ENCODE data around the gene GRID1. TPM values are rescaled to one million over a fixed set of nuclear protein-coding genes. Genes with fewer than 3 reads are reported as not detected.

GRID1 gene
- total RNA-seq, 4 donors from 2014 or later: 0.40 to 1.9 (median 1.00) TPM

DNA sequence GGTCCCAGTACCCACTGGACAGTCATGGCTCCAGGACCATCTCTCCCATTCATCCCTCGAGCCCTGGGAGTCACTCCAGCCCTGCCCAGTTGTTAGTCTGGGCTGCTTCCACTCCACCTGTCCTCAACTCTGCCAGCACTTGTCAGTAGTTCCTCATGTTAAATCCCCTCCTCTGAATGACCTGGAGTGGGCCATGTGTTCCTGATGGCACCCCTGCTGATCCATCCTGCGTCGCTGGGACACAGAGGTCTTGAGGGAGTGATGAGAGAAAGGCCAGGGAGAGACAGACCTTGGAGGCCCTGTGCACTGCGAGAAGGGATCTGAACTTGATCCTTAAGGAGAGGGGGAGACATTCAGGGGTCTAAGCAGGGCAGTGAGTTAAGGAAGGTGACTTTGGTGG lies 174.9 kb downstream of the GRID1 start:
- WGBS, 2 donors (ENCODE audit: low coverage in 1 of 2): 40 to 72% methylated on average over 1 to 4 of the region's 4 CpGs
- intact Hi-C loops (cut with DNase I; ENCODE audit: low total_unique reads) (no loop called here), in situ Hi-C loops (cut with MboI; ENCODE audit: low pct_ligation_motif_present in 1 of 4, low pct_unique_long_range_greater_than_20kb in 1 of 4, low sequenced_read_pairs in 3 of 4) (no loop called here)

DNA sequence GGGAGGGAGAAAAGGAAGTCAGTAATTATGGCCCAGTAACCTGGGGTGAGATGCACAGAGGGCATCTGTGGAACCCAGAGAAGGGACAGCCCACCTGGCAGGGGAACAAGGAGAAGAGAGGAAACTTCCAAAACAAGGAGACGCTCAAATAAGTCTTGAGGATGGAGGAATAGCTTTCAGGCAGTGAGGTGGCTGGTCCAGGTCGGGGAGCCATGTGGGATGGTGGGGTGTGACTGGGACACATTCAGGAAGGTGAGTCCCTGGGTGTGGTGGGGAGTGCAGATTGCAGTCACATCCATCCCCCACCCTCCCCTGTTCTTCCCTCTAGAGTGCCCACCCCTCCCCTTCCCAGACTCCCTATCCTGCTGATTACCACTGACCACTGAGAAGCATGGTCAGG lies 175.4 kb downstream of the GRID1 start:
- Histone ChIP-seq H3K27ac (no peak overlapping the region), H3K4me3 (no peak overlapping the region), H3K36me3 (no peaks in the 10 kb centered on the region), H3K9me3 (no peaks in the 10 kb centered on the region), H3K27me3 (no peaks in the 10 kb centered on the region), H3K4me1 (no peaks in the 10 kb centered on the region)
- 60% methylated on average over 1 to 2 of the region's 2 CpGs for WGBS, 2 donors (ENCODE audit: low coverage in 1 of 2)
- in situ Hi-C loops (cut with MboI; ENCODE audit: low pct_ligation_motif_present in 1 of 4, low pct_unique_long_range_greater_than_20kb in 1 of 4, low sequenced_read_pairs in 3 of 4) (no loop called here), intact Hi-C loops (cut with DNase I; ENCODE audit: low total_unique reads) (no loop called here)
- no peak for TF ChIP-seq EP300 (IDR thresholded peaks at IDR 0.05; ENCODE audit: low read depth)
- TF ChIP-seq, protein P1, sequence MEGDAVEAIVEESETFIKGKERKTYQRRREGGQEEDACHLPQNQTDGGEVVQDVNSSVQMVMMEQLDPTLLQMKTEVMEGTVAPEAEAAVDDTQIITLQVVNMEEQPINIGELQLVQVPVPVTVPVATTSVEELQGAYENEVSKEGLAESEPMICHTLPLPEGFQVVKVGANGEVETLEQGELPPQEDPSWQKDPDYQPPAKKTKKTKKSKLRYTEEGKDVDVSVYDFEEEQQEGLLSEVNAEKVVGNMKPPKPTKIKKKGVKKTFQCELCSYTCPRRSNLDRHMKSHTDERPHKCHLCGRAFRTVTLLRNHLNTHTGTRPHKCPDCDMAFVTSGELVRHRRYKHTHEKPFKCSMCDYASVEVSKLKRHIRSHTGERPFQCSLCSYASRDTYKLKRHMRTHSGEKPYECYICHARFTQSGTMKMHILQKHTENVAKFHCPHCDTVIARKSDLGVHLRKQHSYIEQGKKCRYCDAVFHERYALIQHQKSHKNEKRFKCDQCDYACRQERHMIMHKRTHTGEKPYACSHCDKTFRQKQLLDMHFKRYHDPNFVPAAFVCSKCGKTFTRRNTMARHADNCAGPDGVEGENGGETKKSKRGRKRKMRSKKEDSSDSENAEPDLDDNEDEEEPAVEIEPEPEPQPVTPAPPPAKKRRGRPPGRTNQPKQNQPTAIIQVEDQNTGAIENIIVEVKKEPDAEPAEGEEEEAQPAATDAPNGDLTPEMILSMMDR (IDR thresholded peaks at IDR 0.05): no peak
- no peak for TF ChIP-seq POLR2AphosphoS5 (IDR thresholded peaks at IDR 0.05)
- no peak for TF ChIP-seq POLR2A (IDR thresholded peaks at IDR 0.05)
- DNase-seq: no peak

More for the DNA sequence above, 174.9 kb downstream of the GRID1 start:
- Histone ChIP-seq H3K27me3 (no peaks in the 10 kb centered on the region), H3K4me1 (no peaks in the 10 kb centered on the region), H3K36me3 (no peaks in the 10 kb centered on the region), H3K4me3 (no peak overlapping the region), H3K9me3 (no peaks in the 10 kb centered on the region), H3K27ac (no peak overlapping the region)
- no peak for TF ChIP-seq EP300 (IDR thresholded peaks at IDR 0.05; ENCODE audit: low read depth)
- TF ChIP-seq, protein P1 (IDR thresholded peaks at IDR 0.05): no peak
- no peak for TF ChIP-seq POLR2AphosphoS5 (IDR thresholded peaks at IDR 0.05)
- no peak for TF ChIP-seq POLR2A (IDR thresholded peaks at IDR 0.05)
- no peak for DNase-seq

DNA sequence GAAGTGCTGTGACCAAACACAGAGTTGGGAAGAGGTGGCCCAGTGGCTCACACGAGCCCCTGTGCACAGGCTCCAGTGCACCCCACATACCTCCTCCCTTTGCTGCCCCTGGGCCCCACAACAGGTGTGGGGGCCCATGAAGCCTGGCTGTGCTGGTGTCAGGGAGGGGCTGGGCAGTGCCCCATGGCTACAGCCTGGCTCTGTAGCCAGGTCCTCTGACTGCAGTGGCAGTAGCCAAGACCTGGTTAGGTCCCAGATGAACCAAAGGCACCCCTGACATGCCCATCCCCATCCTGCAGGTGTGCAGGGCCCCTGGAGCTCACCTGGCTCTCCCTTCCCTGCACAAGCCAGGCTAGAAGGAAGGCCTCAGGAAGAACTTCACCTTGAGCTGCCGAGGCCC lies 176.3 kb downstream of the GRID1 start:
- WGBS, 2 donors (ENCODE audit: low coverage in 1 of 2): 79% methylated on average over 2 of the region's 2 CpGs; no CpG with 5 or more reads in 1 of the 2 donors
- H3K27me3 ChIP-seq: no peaks in the 10 kb centered on the region
- no peak for DNase-seq
- intact Hi-C loops (cut with DNase I; ENCODE audit: low total_unique reads) (no loop called here), in situ Hi-C loops (cut with MboI; ENCODE audit: low pct_ligation_motif_present in 1 of 4, low pct_unique_long_range_greater_than_20kb in 1 of 4, low sequenced_read_pairs in 3 of 4) (no loop called here)
- H3K27ac ChIP-seq: no peak overlapping the region
- H3K4me3 ChIP-seq: no peak overlapping the region
- H3K4me1 ChIP-seq: no peaks in the 10 kb centered on the region
- no peaks in the 10 kb centered on the region for H3K9me3 ChIP-seq
- TF ChIP-seq EP300 (IDR thresholded peaks at IDR 0.05; ENCODE audit: low read depth) (no peak), POLR2AphosphoS5 (IDR thresholded peaks at IDR 0.05) (no peak), POLR2A (IDR thresholded peaks at IDR 0.05) (no peak)
- TF ChIP-seq, protein P1 (IDR thresholded peaks at IDR 0.05): no peak
- H3K36me3 ChIP-seq: no peaks in the 10 kb centered on the region

DNA sequence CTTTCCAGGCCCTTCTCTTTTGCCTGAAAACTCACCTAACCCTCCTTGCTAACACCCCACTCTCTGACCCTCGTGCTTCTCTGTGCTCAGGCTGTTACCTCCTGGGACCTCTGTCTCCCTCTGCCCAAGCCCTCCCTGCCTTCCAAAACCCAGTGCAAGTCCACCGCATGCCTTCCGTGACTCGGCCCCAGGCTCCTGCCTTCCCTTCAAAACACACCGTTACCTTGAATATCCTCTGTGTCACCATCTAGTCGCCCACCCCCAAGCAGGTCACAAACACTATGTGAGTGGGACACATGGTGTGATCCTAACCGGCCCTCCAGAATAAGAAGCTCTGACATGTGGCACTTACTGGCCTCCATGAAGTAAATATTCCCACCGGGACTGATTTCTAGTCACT lies 176.7 kb downstream of the GRID1 start:
- no peak for DNase-seq
- Histone ChIP-seq H3K36me3 (no peaks in the 10 kb centered on the region), H3K27me3 (no peaks in the 10 kb centered on the region), H3K9me3 (no peaks in the 10 kb centered on the region), H3K27ac (no peak overlapping the region), H3K4me1 (no peaks in the 10 kb centered on the region), H3K4me3 (no peak overlapping the region)
- in situ Hi-C loops (cut with MboI; ENCODE audit: low pct_ligation_motif_present in 1 of 4, low pct_unique_long_range_greater_than_20kb in 1 of 4, low sequenced_read_pairs in 3 of 4) (no loop called here), intact Hi-C loops (cut with DNase I; ENCODE audit: low total_unique reads) (no loop called here)
- WGBS, 2 donors (ENCODE audit: low coverage in 1 of 2): 77% methylated on average over 8 of the region's 8 CpGs; no CpG with 5 or more reads in 1 of the 2 donors
- no peak for TF ChIP-seq POLR2A (IDR thresholded peaks at IDR 0.05)
- no peak for TF ChIP-seq POLR2AphosphoS5 (IDR thresholded peaks at IDR 0.05)
- TF ChIP-seq, protein P1 (IDR thresholded peaks at IDR 0.05): no peak
- TF ChIP-seq EP300 (IDR thresholded peaks at IDR 0.05; ENCODE audit: low read depth): no peak
